CD4-positive, alpha-beta T cell treated with Interleukin-12 subunit alpha and Interleukin-12 subunit beta, for 1 hour (primary cell): ENCODE measurements around the gene GBP4.

Experiments
- DNase-seq: peaks from one replicate; pipeline ENCODE4 v3.0.0-alpha.2; 2020

Gene GBP4

GRCh38 chr1:89170170-89171066, 28.3 kb downstream of the GBP4 start:
- no peak for DNase-seq

- DNase-seq = no peak
Measured at GRCh38 chr1:89169166-89169565, 29.6 kb downstream of the GBP4 start.

- no peak for DNase-seq
Measured at GRCh38 chr1:89167590-89168230, 31.0 kb downstream of the GBP4 start.

- no peak for DNase-seq
Measured at GRCh38 chr1:89166705-89167104, 32.0 kb downstream of the GBP4 start.

GRCh38 chr1:89165811-89166210, 32.9 kb downstream of the GBP4 start:
- DNase-seq = no peak

GRCh38 chr1:89151047-89151446, 47.7 kb downstream of the GBP4 start:
- no peak for DNase-seq

- no peak for DNase-seq
Measured at GRCh38 chr1:89149976-89150375, 48.8 kb downstream of the GBP4 start.

GRCh38 chr1:89149229-89149628, 49.5 kb downstream of the GBP4 start:
- no peak for DNase-seq

GRCh38 chr1:89147678-89148658, 50.8 kb downstream of the GBP4 start:
- DNase-seq = no peak

- DNase-seq = no peak
Measured at GRCh38 chr1:89146721-89147120, 52.0 kb downstream of the GBP4 start.

GRCh38 chr1:89143484-89143883, 55.3 kb downstream of the GBP4 start:
- DNase-seq = no peak

GRCh38 chr1:89142160-89142559, 56.6 kb downstream of the GBP4 start:
- no peak for DNase-seq

GRCh38 chr1:89133747-89134146, 65.0 kb downstream of the GBP4 start:
- DNase-seq = no peak
